GM13976 (cell line): Measurements from ENCODE around the gene DNAJC18.
A peak's percentile ranks its signal among the peaks of the same experiment; 100 is the strongest.

Source experiments
- DNase-seq: peaks from one replicate; pipeline ENCODE4 v3.0.0; 2012; ENCODE audit warnings: low spot score
- CTCF ChIP-seq: IDR thresholded peaks from 2 replicates; pipeline ENCODE4 v1.5.1; 2012; ENCODE audit warnings: borderline replicate concordance, mild to moderate bottlenecking; ENCODE audit not compliant: insufficient read depth; ENCODE audit errors: extremely low read depth, missing control alignments, control extremely low read depth
- in situ Hi-C: fragments of 300-500 bp; cut with MboI; formaldehyde crosslinking; loops from one replicate; pipeline ENCODE4 v1.12.0; 2022; ENCODE audit warnings: low sequenced_read_pairs, mixed read lengths, inconsistent platforms; ENCODE audit not compliant: unreplicated experiment

Gene DNAJC18

GRCh38 chr5:139383993-139384590 is 55.2 kb downstream of the DNAJC18 start:
- no peak for DNase-seq
- TF ChIP-seq CTCF, result no peak
- in situ Hi-C loops, result no loop called here

GRCh38 chr5:139383275-139383992 is 55.9 kb downstream of the DNAJC18 start, which contains the start of gene SLC23A1:
SLC23A1 (minus strand) TSS chr5:139383297; CDS start chr5:139383253, 44 bp downstream.
- TF ChIP-seq CTCF, result no peak
- no peak for DNase-seq

GRCh38 chr5:139382807-139383206 is 56.5 kb downstream of the DNAJC18 start:
- TF ChIP-seq CTCF, result no peak
- in situ Hi-C loops, result no loop called here
- no peak for DNase-seq

More at GRCh38 chr5:139383275-139383992, 55.9 kb downstream of the DNAJC18 start, which contains the start of gene SLC23A1:
- in situ Hi-C loops, result no loop called here

DNA sequence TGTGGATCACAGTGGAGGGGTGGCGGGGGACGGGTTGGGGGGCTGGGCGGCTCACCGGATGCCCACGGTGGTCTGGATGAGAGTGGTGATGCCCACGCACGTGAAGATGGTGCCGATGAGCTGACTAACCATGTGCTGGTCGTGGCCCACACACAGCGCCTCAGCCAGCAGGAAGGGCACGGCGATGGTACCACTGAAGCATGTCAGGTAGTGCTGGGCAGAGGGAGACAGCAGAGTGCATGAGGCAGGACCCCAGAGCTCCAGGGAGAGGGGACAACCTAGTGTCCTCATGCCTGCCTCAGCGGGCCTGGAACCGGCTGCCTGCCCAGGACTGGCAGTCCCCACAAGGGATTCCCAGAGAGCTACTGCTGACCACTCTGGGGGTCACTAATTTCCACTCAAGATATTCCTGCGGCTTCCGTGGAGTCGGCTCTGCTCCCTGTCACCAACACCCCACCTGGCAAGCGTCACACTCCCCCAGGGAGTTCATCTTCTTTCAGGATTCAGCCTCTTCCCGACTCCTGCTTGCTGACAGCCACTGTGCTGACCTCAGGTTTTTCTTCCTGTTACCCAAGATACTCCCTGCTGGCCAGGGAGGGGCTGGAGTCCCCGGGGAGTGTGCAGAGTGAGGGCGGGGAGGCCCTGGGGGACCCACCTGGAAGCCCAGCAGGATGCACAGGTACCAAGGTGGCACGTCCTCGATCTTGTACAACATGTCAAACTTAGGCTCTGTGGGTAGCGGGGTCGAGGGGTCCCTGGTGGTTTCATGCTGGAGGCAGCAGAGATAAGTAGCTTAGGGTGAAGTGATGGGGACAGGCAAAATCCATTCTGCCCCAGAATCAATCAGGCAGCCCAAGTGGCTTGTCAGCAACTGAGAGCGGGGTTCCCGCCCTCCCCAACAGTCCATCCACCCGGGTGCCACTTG is 57.2 kb downstream of the DNAJC18 start:
- no peak for TF ChIP-seq CTCF
- in situ Hi-C loops, result no loop called here
- DNase-seq, result peak; percentile 37

- no peak for TF ChIP-seq CTCF
Observed at GRCh38 chr5:139379626-139380449, 59.5 kb downstream of the DNAJC18 start.

More at GRCh38 chr5:139379626-139380449, 59.5 kb downstream of the DNAJC18 start:
- in situ Hi-C loops, result no loop called here
- no peak for DNase-seq
